HuH-7 (cell line): ENCODE data around the gene PAGR1.
A peak's percentile ranks its signal among the peaks of the same experiment; 100 is the strongest.

Experiments
- DNase-seq: peaks from one replicate; pipeline ENCODE4 v3.0.0; 2011; ENCODE audit warnings: low spot score

The PAGR1 gene

GRCh38 chr16:29837841-29838240 lies 21.9 kb downstream of the PAGR1 start:
- DNase-seq, result no peak

- no peak for DNase-seq
Observed at GRCh38 chr16:29839822-29840221, 23.9 kb downstream of the PAGR1 start.

GRCh38 chr16:29840240-29840639 lies 24.3 kb downstream of the PAGR1 start:
- no peak for DNase-seq

- DNase-seq, result no peak
Observed at GRCh38 chr16:29841631-29842030, 25.7 kb downstream of the PAGR1 start.

GRCh38 chr16:29842732-29843346 lies 26.9 kb downstream of the PAGR1 start:
- no peak for DNase-seq

GRCh38 chr16:29843931-29844330 lies 28.0 kb downstream of the PAGR1 start:
- no peak for DNase-seq

- no peak for DNase-seq
Observed at GRCh38 chr16:29844575-29845331, 28.8 kb downstream of the PAGR1 start.

GRCh38 chr16:29845656-29846055 lies 29.7 kb downstream of the PAGR1 start:
- DNase-seq, result no peak

- DNase-seq, result peak; percentile 93
Observed at GRCh38 chr16:29848420-29849297, 32.7 kb downstream of the PAGR1 start.

GRCh38 chr16:29849505-29849904 lies 33.6 kb downstream of the PAGR1 start:
- DNase-seq, result no peak

GRCh38 chr16:29850998-29851397 lies 35.0 kb downstream of the PAGR1 start:
- no peak for DNase-seq

- DNase-seq, result no peak
Observed at GRCh38 chr16:29852654-29853053, 36.7 kb downstream of the PAGR1 start.

- DNase-seq, result no peak
Observed at GRCh38 chr16:29854520-29855100, 38.7 kb downstream of the PAGR1 start.

- no peak for DNase-seq
Observed at GRCh38 chr16:29857133-29857760, 41.3 kb downstream of the PAGR1 start.

- DNase-seq, result no peak
Observed at GRCh38 chr16:29858149-29858849, 42.3 kb downstream of the PAGR1 start.

GRCh38 chr16:29858974-29859373 lies 43.0 kb downstream of the PAGR1 start:
- no peak for DNase-seq

GRCh38 chr16:29860218-29860617 lies 44.3 kb downstream of the PAGR1 start:
- no peak for DNase-seq

- no peak for DNase-seq
Observed at GRCh38 chr16:29862383-29862883, 46.5 kb downstream of the PAGR1 start.

- peak; percentile 96 for DNase-seq
Observed at GRCh38 chr16:29862884-29863668, 47.1 kb downstream of the PAGR1 start, which contains the start of gene CDIPT. CDIPT (minus strand) TSS chr16:29863226; CDS start chr16:29862857, 369 bp downstream.

GRCh38 chr16:29863669-29863984 lies 47.7 kb downstream of the PAGR1 start:
- no peak for DNase-seq
